Epithelial cell of esophagus (primary cell): Measurements from ENCODE around the gene CDCP1.
A peak's percentile ranks its signal among the peaks of the same experiment; 100 is the strongest.

Experiments
- DNase-seq: peaks from one replicate; pipeline ENCODE4 v3.0.0; 2010; ENCODE audit warnings: low read depth
- H3K4me3 ChIP-seq: 2 replicates; pipeline ENCODE4 v1.5.1; 2011; ENCODE audit warnings: mild to moderate bottlenecking, low read length, control low read depth
- TF ChIP-seq, protein P1 (sequence below): IDR thresholded peaks from 2 replicates; pipeline ENCODE4 v1.5.1; 2011; ENCODE audit warnings: low read depth, mild to moderate bottlenecking, low read length, control low read depth, inconsistent platforms; ENCODE audit not compliant: insufficient read depth; ENCODE audit errors: missing control alignments

Gene CDCP1

DNA sequence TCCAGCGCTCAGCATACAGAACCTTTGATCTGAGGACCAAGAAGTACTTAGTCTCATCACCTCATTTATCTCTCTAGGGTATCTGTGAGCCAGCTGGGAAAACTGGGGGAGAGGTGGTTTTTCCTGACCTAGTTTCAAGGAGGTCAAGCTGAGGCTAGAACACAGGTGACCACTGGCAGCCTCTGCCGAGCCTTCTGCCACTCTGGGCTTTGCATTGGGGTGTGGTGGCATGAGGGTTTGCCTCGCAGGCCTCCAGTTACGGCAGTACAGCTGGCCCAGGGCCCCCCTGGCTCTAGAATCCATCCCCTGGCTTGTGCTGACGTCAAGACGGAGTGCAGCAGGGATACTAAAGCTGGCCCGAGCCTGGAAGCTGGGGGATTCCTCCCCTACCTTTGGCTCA is 34.7 kb upstream of the CDCP1 start:
- DNase-seq: no peak
- no peak overlapping the region for H3K4me3 ChIP-seq
- TF ChIP-seq, protein P1, sequence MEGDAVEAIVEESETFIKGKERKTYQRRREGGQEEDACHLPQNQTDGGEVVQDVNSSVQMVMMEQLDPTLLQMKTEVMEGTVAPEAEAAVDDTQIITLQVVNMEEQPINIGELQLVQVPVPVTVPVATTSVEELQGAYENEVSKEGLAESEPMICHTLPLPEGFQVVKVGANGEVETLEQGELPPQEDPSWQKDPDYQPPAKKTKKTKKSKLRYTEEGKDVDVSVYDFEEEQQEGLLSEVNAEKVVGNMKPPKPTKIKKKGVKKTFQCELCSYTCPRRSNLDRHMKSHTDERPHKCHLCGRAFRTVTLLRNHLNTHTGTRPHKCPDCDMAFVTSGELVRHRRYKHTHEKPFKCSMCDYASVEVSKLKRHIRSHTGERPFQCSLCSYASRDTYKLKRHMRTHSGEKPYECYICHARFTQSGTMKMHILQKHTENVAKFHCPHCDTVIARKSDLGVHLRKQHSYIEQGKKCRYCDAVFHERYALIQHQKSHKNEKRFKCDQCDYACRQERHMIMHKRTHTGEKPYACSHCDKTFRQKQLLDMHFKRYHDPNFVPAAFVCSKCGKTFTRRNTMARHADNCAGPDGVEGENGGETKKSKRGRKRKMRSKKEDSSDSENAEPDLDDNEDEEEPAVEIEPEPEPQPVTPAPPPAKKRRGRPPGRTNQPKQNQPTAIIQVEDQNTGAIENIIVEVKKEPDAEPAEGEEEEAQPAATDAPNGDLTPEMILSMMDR: no peak

GRCh38 chr3:45180051-45180450 is 33.9 kb upstream of the CDCP1 start:
- H3K4me3 ChIP-seq: no peak overlapping the region
- DNase-seq: peak; percentile 49
- TF ChIP-seq, protein P1: no peak

DNA sequence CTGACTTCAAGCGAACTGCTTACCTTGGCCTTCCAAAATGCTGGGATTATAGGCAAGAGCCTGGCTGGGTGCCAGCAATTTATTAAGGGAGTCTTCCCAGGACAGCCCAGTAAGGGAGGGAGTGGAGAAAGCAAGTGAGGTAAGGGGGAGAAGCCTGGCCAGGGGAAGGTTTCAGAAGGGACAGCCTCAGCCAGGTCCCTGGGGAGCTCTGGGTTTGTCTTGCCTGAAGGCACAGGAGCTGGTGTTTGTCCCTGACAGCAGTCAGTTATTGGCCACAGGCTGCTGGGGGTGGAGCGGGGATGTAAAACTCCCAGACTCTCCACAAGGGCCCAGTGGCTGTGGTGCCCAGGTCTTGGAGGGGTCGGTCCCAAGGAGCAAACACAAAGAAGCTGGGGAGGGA is 33.0 kb upstream of the CDCP1 start:
- TF ChIP-seq, protein P1: no peak
- DNase-seq: no peak
- no peak overlapping the region for H3K4me3 ChIP-seq

DNA sequence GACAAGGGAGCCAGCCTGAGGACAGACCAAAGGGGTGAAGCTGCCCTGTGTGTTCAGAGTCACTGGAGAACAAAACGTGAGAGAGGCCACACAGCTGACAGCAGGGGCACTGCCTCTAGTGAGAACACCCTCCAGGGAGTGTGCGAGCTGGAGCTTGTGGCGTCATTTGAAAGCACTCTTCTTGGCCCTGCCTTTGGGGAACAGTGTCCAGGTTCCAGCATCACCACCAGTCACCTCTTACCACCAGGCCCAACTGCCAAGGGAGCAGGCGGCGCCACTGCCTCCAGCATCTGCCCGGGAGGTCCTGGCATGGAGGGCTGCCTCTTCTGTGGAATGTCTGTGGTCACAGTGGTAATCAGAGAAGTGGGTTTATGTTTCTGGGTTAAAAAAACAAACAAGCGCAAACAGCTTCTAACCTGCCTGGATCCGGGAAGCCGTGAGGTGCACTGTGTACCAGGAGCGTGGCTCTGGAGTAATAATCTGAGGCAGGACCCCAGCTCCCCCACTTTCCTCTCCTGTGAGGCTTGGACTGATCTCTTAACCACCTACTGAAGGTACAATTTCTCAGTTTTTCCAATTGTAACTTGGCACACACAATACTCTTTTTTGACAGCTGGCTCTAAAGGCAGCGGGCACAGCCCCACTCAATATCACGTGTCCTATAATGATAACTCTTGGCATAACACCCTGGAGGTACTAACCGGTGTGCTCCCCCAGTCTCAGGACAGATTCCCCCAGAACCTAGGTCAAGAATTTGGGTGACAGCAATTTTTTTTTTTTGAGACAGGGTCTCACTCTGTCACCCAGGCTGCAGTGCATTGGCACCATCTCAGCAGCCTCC is 32.2 kb upstream of the CDCP1 start:
- peak; percentile 57 for DNase-seq
- TF ChIP-seq, protein P1: no peak
- no peak overlapping the region for H3K4me3 ChIP-seq

DNA sequence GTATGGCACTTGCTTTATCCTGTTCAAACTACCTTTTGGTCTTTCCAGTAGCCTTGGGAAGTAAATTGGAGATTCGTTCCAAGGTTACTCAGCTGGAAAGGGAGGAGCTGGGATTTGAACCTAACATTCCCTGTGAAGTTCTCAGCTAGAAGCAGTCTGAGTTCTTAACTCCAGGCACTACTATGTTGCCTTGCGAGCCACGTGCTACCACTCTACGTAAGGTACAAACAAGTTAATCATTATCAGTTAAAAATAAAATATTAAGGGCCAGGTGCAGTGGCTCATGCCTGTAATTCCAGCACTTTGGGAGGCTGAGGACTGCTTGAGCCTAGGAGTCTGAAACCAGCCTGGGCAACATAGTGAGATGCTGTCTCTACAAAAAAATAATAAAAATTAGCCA is 30.7 kb upstream of the CDCP1 start:
- no peak overlapping the region for H3K4me3 ChIP-seq
- TF ChIP-seq, protein P1: no peak
- no peak for DNase-seq

DNA sequence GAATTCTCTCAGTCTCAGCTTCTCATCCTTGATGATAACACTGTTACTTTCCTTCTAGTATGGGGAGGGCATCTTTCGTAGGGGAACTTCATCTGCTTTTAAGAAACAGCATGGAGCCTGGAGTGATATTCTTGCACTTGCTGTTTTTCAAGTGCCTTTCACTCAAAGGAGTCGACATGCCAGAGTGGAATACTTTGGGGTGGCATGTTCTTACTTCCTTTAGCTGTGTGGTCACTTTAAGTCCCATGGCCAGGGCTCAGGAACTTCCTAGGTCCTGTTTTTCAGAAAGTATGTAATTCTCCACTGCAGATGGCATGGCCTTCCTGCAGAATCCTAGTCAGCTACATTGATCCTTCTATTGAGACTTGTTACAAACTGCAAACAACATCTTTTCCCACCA is 28.1 kb upstream of the CDCP1 start:
- TF ChIP-seq, protein P1: no peak
- DNase-seq: no peak
- no peak overlapping the region for H3K4me3 ChIP-seq

- H3K4me3 ChIP-seq: no peak overlapping the region
- TF ChIP-seq, protein P1: no peak
- DNase-seq: no peak
Observed at GRCh38 chr3:45173776-45174175, 27.6 kb upstream of the CDCP1 start.
